ENCODE data around the gene OMP. TPM values are rescaled to one million over a fixed set of nuclear protein-coding genes. Genes with fewer than 3 reads are reported as not detected.

OMP gene, protein sequence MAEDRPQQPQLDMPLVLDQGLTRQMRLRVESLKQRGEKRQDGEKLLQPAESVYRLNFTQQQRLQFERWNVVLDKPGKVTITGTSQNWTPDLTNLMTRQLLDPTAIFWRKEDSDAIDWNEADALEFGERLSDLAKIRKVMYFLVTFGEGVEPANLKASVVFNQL
- total RNA-seq (not detected), total RNA-seq (0 to 0.33 (median 0) reads per million in 172 experiments)
- not detected for polyA plus RNA-seq (2013, experiment 1 of 2)
- not detected for polyA plus RNA-seq (2013, experiment 2 of 2)

- Histone ChIP-seq H3K27me3 (ENCODE audit: control insufficient read depth in 1 of 2, insufficient read depth in 2 of 2, low read length in 2 of 2) (no peaks in the 10 kb centered on the region), H3K27ac (ENCODE audit: low read depth in 1 of 2, low read length in 2 of 2) (no peak within 1 kb of the TSS), H3K36me3 (ENCODE audit: insufficient read depth, low read length) (no peaks in the 10 kb centered on the region), H3K4me1 (ENCODE audit: insufficient read depth, low read length) (no peaks in the 10 kb centered on the region), H3K4me3 (ENCODE audit: low read length) (no peak within 1 kb of the TSS), H3K9me3 (ENCODE audit: control insufficient read depth in 1 of 2, insufficient read depth in 1 of 2, low read length in 2 of 2) (peaks cover 0 to 5% of the 10 kb centered on the region in 2 experiments)
- TF ChIP-seq CTCF (IDR thresholded peaks at IDR 0.05): no peak
- intact Hi-C loops (cut with DNase I, micrococcal nuclease): no loop called here
- H3K4me1 Mint-ChIP-seq (ENCODE audit: low read depth): no peaks in the 10 kb centered on the region
- DNase-seq (no peak), ATAC-seq (ENCODE audit: poor library complexity) (no peak)
- H3K9me3 Mint-ChIP-seq: no peaks in the 10 kb centered on the region
- CTCF ChIA-PET: interaction anchor here (1.4 kb wide), 1 partner anchor 11 kb away, joined by 4 read pairs; no protein-coding TSS in a partner anchor
- H3K27me3 Mint-ChIP-seq: no peaks in the 10 kb centered on the region
- H3K36me3 Mint-ChIP-seq (ENCODE audit: low read depth): no peaks in the 10 kb centered on the region
- H3K27ac Mint-ChIP-seq: no peak within 1 kb of the TSS
- POLR2A ChIA-PET: no interaction called here
- H3K4me3 Mint-ChIP-seq: no peak within 1 kb of the TSS
Observed at GRCh38 chr11:77102246-77103210, at the start of gene OMP. TSS of gene OMP (plus strand) at chr11:77102840. CDS start at chr11:77102840, 0 bp downstream.

- no peaks in the 10 kb centered on the region for H3K36me3 Mint-ChIP-seq (ENCODE audit: low read depth)
- H3K27ac Mint-ChIP-seq: no peak overlapping the region
- CTCF ChIA-PET: interaction anchor here (1.1 kb wide), 1 partner anchor 38 kb away, joined by 4 read pairs; no protein-coding TSS in a partner anchor
- peaks cover 3% of the 10 kb centered on the region for H3K9me3 Mint-ChIP-seq
- Histone ChIP-seq H3K27me3 (ENCODE audit: control insufficient read depth in 1 of 2, insufficient read depth in 2 of 2, low read length in 2 of 2) (no peaks in the 10 kb centered on the region), H3K4me1 (ENCODE audit: insufficient read depth, low read length) (no peaks in the 10 kb centered on the region), H3K27ac (ENCODE audit: low read depth in 1 of 2, low read length in 2 of 2) (no peak overlapping the region), H3K36me3 (ENCODE audit: insufficient read depth, low read length) (no peaks in the 10 kb centered on the region), H3K9me3 (ENCODE audit: control insufficient read depth in 1 of 2, insufficient read depth in 1 of 2, low read length in 2 of 2) (peaks cover 8 to 25% of the 10 kb centered on the region in 2 experiments), H3K4me3 (ENCODE audit: low read length) (no peak overlapping the region)
- POLR2A ChIA-PET: no interaction called here
- intact Hi-C loops (cut with DNase I, micrococcal nuclease): no loop called here
- DNase-seq (no peak), ATAC-seq (ENCODE audit: poor library complexity) (no peak)
- TF ChIP-seq CTCF (IDR thresholded peaks at IDR 0.05): no peak
- no peak overlapping the region for H3K4me3 Mint-ChIP-seq
- H3K4me1 Mint-ChIP-seq (ENCODE audit: low read depth): no peaks in the 10 kb centered on the region
- H3K27me3 Mint-ChIP-seq: no peaks in the 10 kb centered on the region
Observed at GRCh38 chr11:77053217-77054015, 49.2 kb upstream of the OMP start.

- H3K4me3 Mint-ChIP-seq: no peak overlapping the region
- H3K9me3 ChIP-seq (ENCODE audit: control insufficient read depth in 1 of 2, insufficient read depth in 1 of 2, low read length in 2 of 2): peaks cover 8 to 25% of the 10 kb centered on the region in 2 experiments
- peaks cover 3% of the 10 kb centered on the region for H3K9me3 Mint-ChIP-seq
- no peaks in the 10 kb centered on the region for H3K4me1 Mint-ChIP-seq (ENCODE audit: low read depth)
- H3K4me1 ChIP-seq (ENCODE audit: insufficient read depth, low read length): no peaks in the 10 kb centered on the region
- no peaks in the 10 kb centered on the region for H3K27me3 ChIP-seq (ENCODE audit: control insufficient read depth in 1 of 2, insufficient read depth in 2 of 2, low read length in 2 of 2)
- H3K27me3 Mint-ChIP-seq: no peaks in the 10 kb centered on the region
- no peak overlapping the region for H3K4me3 ChIP-seq (ENCODE audit: low read length)
- no peak overlapping the region for H3K27ac ChIP-seq (ENCODE audit: low read depth in 1 of 2, low read length in 2 of 2)
- intact Hi-C loops (cut with DNase I, micrococcal nuclease): no loop called here
- no peak for TF ChIP-seq CTCF (IDR thresholded peaks at IDR 0.05)
- no peak for DNase-seq
- no peak overlapping the region for H3K27ac Mint-ChIP-seq
- ChIA-PET POLR2A (no interaction called here), CTCF (interaction anchor here (1.1 kb wide), 1 partner anchor 37 kb away, joined by 4 read pairs; no protein-coding TSS in a partner anchor)
- no peaks in the 10 kb centered on the region for H3K36me3 Mint-ChIP-seq (ENCODE audit: low read depth)
- no peak for ATAC-seq (ENCODE audit: poor library complexity)
- H3K36me3 ChIP-seq (ENCODE audit: insufficient read depth, low read length): no peaks in the 10 kb centered on the region
Observed at GRCh38 chr11:77054084-77054483, 48.6 kb upstream of the OMP start.
